PFSK-1 (cell line): ENCODE data around the gene NOC2L.

Experiments
- POLR2AphosphoS5 ChIP-seq: IDR thresholded peaks from 2 replicates; pipeline ENCODE4 v1.6.1; 2012; ENCODE audit warnings: low read depth, mild to moderate bottlenecking, control low read depth, low read length, moderate library complexity
- REST ChIP-seq, 2 experiments: IDR thresholded peaks; 2 replicates each; pipeline versions ENCODE4 v1.6.1 to v1.8.0; 2011 to 2012; ENCODE audit warnings: low read depth in 2 of 2, low read length in 2 of 2, control low read depth in 1 of 2, inconsistent platforms in 1 of 2, mild to moderate bottlenecking in 1 of 2, moderate library complexity in 1 of 2; ENCODE audit not compliant: insufficient read depth in 1 of 2
- TAF1 ChIP-seq: IDR thresholded peaks from 2 replicates; pipeline ENCODE4 v1.6.1; 2012; ENCODE audit warnings: low read length, control low read depth, borderline replicate concordance; ENCODE audit not compliant: insufficient read depth

GRCh38 chr1:998995-999724, 40.1 kb upstream of the NOC2L start:
- no peak for TF ChIP-seq TAF1
- TF ChIP-seq REST (IDR thresholded peaks at IDR 0.05; ENCODE audit: insufficient read depth in 1 of 2, low read depth in 2 of 2, low read length in 2 of 2): no peak
- no peak for TF ChIP-seq POLR2AphosphoS5
